ENCODE data around the gene RHOJ.

The RHOJ gene

DNA sequence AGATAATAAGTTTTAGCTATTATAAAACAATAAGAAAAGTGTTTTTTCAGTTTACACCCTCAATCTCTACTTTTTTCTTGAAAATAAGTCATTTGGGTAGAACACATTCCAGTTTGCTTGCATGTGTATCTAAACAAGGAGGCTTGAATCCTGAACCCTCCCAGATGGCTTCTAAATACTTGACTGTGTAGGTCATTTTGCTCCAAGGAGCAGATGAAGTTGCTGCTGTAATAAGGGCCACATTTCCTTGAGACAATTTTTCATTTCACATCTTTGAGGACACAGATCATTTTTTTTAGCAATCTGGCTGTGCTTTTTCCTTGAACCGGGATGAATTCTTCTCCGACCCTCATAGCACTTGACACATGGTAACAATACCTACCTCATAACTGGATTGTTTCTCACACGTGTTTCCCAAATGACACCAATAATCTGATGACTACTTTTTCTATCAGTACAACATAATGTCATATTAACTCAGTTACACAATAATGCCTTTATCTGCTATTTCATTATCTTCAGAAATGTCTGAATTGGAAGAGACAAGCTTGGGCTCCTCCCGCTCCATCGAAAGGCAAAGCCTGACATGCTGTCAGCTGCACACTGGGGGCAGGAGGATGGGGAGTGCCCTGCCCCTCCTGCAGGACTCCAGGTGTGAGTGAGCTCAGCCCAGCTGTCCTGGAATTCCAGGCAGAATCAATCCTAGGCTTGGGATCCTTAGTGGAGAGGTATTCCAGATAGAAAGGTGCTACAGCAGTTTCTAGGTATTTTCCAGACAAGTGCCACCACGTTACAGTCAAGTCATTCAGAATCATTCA is 83.6 kb downstream of the RHOJ start:
- no peak overlapping the region for H3K27ac ChIP-seq
- TF ChIP-seq ZFX (IDR thresholded peaks at IDR 0.05; ENCODE audit: borderline replicate concordance), result no peak
- TF ChIP-seq, protein P1, sequence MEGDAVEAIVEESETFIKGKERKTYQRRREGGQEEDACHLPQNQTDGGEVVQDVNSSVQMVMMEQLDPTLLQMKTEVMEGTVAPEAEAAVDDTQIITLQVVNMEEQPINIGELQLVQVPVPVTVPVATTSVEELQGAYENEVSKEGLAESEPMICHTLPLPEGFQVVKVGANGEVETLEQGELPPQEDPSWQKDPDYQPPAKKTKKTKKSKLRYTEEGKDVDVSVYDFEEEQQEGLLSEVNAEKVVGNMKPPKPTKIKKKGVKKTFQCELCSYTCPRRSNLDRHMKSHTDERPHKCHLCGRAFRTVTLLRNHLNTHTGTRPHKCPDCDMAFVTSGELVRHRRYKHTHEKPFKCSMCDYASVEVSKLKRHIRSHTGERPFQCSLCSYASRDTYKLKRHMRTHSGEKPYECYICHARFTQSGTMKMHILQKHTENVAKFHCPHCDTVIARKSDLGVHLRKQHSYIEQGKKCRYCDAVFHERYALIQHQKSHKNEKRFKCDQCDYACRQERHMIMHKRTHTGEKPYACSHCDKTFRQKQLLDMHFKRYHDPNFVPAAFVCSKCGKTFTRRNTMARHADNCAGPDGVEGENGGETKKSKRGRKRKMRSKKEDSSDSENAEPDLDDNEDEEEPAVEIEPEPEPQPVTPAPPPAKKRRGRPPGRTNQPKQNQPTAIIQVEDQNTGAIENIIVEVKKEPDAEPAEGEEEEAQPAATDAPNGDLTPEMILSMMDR (IDR thresholded peaks at IDR 0.05), result no peak

DNA sequence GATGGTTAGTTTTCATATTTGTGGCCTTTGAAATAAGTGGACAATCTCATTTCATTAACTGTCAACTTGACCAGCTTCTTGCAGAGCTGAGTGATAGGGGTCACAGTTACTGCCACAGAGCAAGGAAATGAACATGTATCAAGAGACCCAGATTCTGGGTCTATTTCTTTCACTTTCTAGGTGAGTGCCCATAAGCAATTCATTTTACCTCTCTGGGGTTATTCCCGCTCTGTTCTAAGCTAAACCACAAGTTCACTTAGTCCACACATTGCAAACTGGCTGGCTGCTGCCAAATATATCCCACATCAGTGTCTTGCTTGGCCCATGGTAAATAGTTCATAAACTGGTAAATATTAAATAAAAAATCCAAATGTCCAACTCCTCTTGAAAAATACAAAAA is 84.6 kb downstream of the RHOJ start:
- H3K27ac ChIP-seq, result no peak overlapping the region
- TF ChIP-seq ZFX (IDR thresholded peaks at IDR 0.05; ENCODE audit: borderline replicate concordance), result no peak
- TF ChIP-seq, protein P1 (IDR thresholded peaks at IDR 0.05), result no peak

DNA sequence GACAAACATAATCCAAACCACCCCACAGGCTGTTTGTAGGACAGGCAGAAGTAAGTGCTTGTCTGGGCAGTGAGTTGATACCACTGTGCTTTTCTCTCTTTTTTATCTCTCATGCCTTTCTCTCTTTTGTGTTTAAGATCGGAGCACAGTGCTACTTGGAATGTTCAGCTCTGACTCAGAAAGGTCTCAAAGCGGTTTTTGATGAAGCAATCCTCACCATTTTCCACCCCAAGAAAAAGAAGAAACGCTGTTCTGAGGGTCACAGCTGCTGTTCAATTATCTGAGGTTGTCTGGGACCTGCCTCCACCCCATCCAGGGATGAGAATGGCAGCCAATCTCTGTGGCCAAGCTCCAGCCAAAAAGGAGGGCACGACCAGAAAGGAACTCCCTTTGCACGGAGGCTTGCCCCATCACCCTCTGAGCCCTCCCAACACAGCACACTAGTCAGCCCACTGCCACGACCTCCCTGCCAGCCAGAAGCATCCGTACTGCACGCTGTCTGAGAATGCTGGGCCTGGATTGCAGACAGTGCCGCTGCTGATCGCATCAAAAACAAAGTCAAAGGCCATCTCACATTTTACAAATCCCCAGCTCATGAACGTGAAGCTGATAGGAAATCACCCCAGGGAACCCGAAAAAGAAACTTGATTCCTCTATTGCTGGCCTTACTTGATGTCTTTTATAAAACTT is 86.6 kb downstream of the RHOJ start:
- TF ChIP-seq, protein P1 (IDR thresholded peaks at IDR 0.05), result no peak
- TF ChIP-seq ZFX (IDR thresholded peaks at IDR 0.05; ENCODE audit: borderline replicate concordance), result no peak

DNA sequence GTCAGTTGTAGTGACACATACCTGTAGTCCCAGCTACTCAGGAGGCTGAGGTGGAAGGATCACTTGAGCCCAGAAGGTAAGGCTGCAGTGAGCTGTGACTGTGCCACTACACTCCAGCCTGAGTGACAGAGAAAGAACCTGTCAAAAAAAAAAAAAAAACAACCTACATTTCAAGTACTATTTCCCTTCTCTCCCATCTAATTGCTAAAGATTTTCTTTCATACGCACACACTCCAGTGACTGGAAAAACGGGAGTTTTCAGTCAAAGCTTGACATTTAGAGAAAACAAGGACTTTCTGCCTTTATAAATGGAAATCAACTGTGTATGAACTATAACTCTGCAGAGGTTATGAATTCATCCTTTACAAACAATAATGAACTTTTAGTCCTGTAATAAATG is 88.6 kb downstream of the RHOJ start:
- TF ChIP-seq, protein P1 (IDR thresholded peaks at IDR 0.05), result no peak
- H3K27ac ChIP-seq, result no peak overlapping the region

More for the DNA sequence above, 86.6 kb downstream of the RHOJ start:
- no peak overlapping the region for H3K27ac ChIP-seq

DNA sequence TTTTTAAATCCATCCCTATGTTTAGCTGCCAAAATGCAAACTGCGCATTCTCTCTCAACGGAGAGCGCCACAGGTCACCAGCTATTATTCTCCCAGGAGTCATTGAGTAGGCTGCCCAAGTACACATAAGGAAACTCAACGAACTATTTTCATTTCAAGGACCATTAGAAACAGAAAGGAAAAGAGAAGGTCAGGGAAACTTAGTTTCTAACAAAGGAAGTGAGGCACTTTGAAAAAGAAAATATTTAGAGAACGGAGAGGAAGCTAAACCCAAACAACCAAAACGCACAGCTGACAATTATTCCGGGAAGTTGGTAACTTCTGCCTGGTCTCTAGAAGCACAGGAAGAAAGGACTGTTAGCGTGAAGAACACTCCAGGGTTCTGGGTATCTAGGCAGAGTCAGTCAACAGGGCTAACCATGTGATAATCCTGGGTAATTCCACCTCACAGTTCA is 91.0 kb downstream of the RHOJ start:
- TF ChIP-seq ZFX (IDR thresholded peaks at IDR 0.05; ENCODE audit: borderline replicate concordance), result no peak
- H3K27ac ChIP-seq, result no peak overlapping the region

DNA sequence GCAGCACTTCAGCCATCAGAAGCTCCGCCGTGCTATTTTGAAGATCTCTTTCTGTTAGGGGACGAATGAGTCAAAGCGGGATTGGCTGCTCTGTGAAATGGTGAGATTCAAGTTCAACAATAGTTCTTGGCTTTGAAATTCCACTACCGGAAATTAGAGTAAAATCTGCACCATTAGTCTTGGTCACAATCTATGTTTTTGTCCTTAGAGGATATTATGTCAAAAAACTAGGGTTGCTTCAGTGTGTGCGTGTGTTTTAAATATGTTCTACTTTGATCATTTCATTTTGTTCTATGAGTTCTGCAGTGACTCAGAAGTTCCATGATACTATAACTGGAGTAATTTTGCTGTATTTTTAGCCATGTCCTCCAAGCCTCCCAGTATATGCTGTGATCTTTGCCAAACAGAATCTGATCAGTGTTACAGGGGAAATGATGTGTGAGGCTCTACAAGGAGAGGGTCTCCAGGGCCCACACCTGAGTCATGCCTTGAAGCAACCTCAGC is 91.9 kb downstream of the RHOJ start:
- H3K27ac ChIP-seq, result no peak overlapping the region
- TF ChIP-seq, protein P1 (IDR thresholded peaks at IDR 0.05), result no peak
- no peak for TF ChIP-seq ZFX (IDR thresholded peaks at IDR 0.05; ENCODE audit: borderline replicate concordance)

DNA sequence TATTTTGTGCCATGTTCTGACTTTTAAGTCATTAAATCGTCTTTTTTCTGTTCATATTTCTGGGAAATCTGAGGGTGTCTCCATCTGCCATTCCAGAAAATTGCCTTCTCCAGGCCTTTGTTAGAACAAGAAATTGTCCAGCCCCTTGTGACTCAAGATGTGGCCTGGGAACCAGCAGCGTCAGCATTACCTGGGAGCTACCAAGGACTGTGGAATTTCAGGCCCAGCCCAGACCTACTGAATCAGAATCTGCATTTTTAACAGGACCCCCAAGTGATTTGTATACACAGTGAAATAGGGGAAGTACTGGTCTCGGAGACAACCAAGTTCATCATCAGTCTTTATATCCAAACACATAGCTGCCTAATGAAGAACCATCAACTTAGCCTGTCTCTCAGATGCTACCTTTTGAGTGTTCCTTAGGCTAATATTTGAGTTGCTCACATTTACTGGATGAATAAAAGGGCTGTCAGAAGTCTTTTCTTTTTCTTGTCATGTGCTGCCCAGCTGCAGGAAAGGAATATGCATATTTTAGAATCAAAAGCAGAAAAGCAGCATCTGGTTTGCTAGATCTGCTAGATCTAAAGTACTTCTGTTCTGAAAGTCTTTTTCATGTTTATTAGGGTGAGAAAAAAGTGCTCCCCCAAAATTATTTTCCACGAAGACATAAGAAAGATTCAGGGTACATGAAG is 93.3 kb downstream of the RHOJ start:
- no peak for TF ChIP-seq ZFX (IDR thresholded peaks at IDR 0.05; ENCODE audit: borderline replicate concordance)
- TF ChIP-seq, protein P1 (IDR thresholded peaks at IDR 0.05), result no peak
- no peak overlapping the region for H3K27ac ChIP-seq
